Muscle of leg (tissue), 9 donors: ENCODE measurements around the gene ZNF443. TPM values are rescaled to one million over a fixed set of nuclear protein-coding genes. Genes with fewer than 3 reads are reported as not detected.

Experiments used
- polyA plus RNA-seq, 8 donors: library from polyadenylated mRNA; unstranded; fragments of 120-200 nt; gene quantifications; one replicate each; pipeline versions ENCODE4 v1.2.1 to v1.2.3, GENCODE V29; 2013; ENCODE audit warnings: inconsistent platforms in 1 of 8, low replicate concordance in 1 of 8; ENCODE audit not compliant: insufficient read length in 8 of 8, insufficient read depth in 1 of 8
- total RNA-seq: library from RNA; stranded (reverse); fragments of 120-200 nt; gene quantifications from one replicate; pipeline ENCODE4 v1.2.4, GENCODE V29; 2013

Gene ZNF443
- total and polyA plus RNA-seq, 9 donors = 2.5 to 5.4 (median 3.3) TPM

Other genes starting within 250 kb of the ZNF443 start
- gene ZNF44, start 146.1 kb downstream of the ZNF443 start, total RNA-seq = 12.5 TPM
- 10 to 100 TPM in 1 of 8 donors, 1 to 10 TPM in 7; 6.7 to 12.2 (median 7.8) TPM for gene ZNF44, start 146.1 kb downstream of the ZNF443 start, polyA plus RNA-seq
- gene ZNF563, start 107.4 kb downstream of the ZNF443 start, total RNA-seq = 4.1 TPM
- gene ZNF563, start 107.4 kb downstream of the ZNF443 start, polyA plus RNA-seq = 1 to 10 TPM; 1.7 to 3.3 (median 2.0) TPM
- gene ZNF442, start 75.3 kb downstream of the ZNF443 start, total RNA-seq = 4.7 TPM
- gene ZNF442, start 75.3 kb downstream of the ZNF443 start, polyA plus RNA-seq = 1 to 10 TPM; 1.5 to 2.8 (median 2.0) TPM
- gene ZNF799, start 39.8 kb downstream of the ZNF443 start, total RNA-seq = 5.9 TPM
- gene ZNF799, start 39.8 kb downstream of the ZNF443 start, polyA plus RNA-seq = 1 to 10 TPM; 3.7 to 5.2 (median 4.5) TPM
- gene ZNF709, start 43.8 kb upstream of the ZNF443 start, total RNA-seq = 5.4 TPM
- gene ZNF709, start 43.8 kb upstream of the ZNF443 start, polyA plus RNA-seq = 1 to 10 TPM; 1.2 to 3.7 (median 2.4) TPM
- gene ZNF564, start 110.5 kb upstream of the ZNF443 start, total RNA-seq = 11.7 TPM
- gene ZNF564, start 110.5 kb upstream of the ZNF443 start, polyA plus RNA-seq = 1 to 10 TPM; 3.9 to 5.4 (median 4.3) TPM
- 4.8 TPM for gene ZNF490, start 169.8 kb upstream of the ZNF443 start, total RNA-seq
- 1 to 10 TPM; 1.6 to 3.9 (median 2.5) TPM for gene ZNF490, start 169.8 kb upstream of the ZNF443 start, polyA plus RNA-seq
- gene ZNF791, start 169.9 kb upstream of the ZNF443 start, total RNA-seq = 12.3 TPM
- 10 to 100 TPM in 7 of 8 donors, 1 to 10 TPM in 1; 7.5 to 13.6 (median 11.7) TPM for gene ZNF791, start 169.9 kb upstream of the ZNF443 start, polyA plus RNA-seq
- 23.5 TPM for gene MAN2B1, start 225.7 kb upstream of the ZNF443 start, total RNA-seq
- 10 to 100 TPM; 26.7 to 39.9 (median 31.9) TPM for gene MAN2B1, start 225.7 kb upstream of the ZNF443 start, polyA plus RNA-seq
- 6.8 TPM for gene WDR83, start 225.8 kb upstream of the ZNF443 start, total RNA-seq
- gene WDR83, start 225.8 kb upstream of the ZNF443 start, polyA plus RNA-seq = 10 to 100 TPM in 6 of 8 donors, 1 to 10 TPM in 2; 8.8 to 16.0 (median 13.1) TPM
- 68.0 TPM for gene DHPS, start 240.9 kb upstream of the ZNF443 start, total RNA-seq
- gene DHPS, start 240.9 kb upstream of the ZNF443 start, polyA plus RNA-seq = 10 to 100 TPM; 55.2 to 73.4 (median 63.3) TPM
- gene GNG14, start 247.0 kb upstream of the ZNF443 start, total RNA-seq = not detected
- under 1 TPM in 1 of 8 donors, not detected in 7; 0.33 TPM for gene GNG14, start 247.0 kb upstream of the ZNF443 start, polyA plus RNA-seq